GM23248 (cell line): ENCODE measurements around the gene AK8. TPM values are rescaled to one million over a fixed set of nuclear protein-coding genes. Genes with fewer than 3 reads are reported as not detected.

Experiments
- DNase-seq: peaks from one replicate; pipeline ENCODE4 v3.0.0-alpha.2; 2015
- H2AFZ ChIP-seq: fragments of 200-600 bp; sonication (generic); 2 replicates; pipeline ENCODE4 v1.6.1; 2016; ENCODE audit warnings: antibody characterized with exemption
- H3F3A ChIP-seq: fragments of 200-600 bp; sonication (generic); 2 replicates; pipeline ENCODE4 v1.6.1; 2016; ENCODE audit warnings: mild to moderate bottlenecking, antibody characterized with exemption, mixed run types; ENCODE audit not compliant: insufficient read depth
- H3K27ac ChIP-seq: fragments of 200-600 bp; sonication (generic); 2 replicates; pipeline ENCODE4 v1.5.1; 2016; ENCODE audit warnings: mild to moderate bottlenecking
- H3K27me3 ChIP-seq: fragments of 200-600 bp; sonication (generic); replicated peaks from 2 replicates; pipeline ENCODE4 v1.6.1; 2016; ENCODE audit warnings: mild to moderate bottlenecking; ENCODE audit not compliant: insufficient read depth
- H3K36me3 ChIP-seq: fragments of 200-600 bp; sonication (generic); 2 replicates; pipeline ENCODE4 v1.6.1; 2016; ENCODE audit warnings: low read depth, mild to moderate bottlenecking
- H3K4me1 ChIP-seq: fragments of 200-600 bp; sonication (generic); 2 replicates; pipeline ENCODE4 v1.6.1; 2016; ENCODE audit warnings: mild to moderate bottlenecking; ENCODE audit not compliant: insufficient read depth
- H3K4me2 ChIP-seq: fragments of 200-600 bp; sonication (generic); one replicate; pipeline ENCODE4 v1.6.1; 2016; ENCODE audit warnings: mild to moderate bottlenecking; ENCODE audit not compliant: unreplicated experiment
- H3K4me3 ChIP-seq: fragments of 200-600 bp; sonication (generic); 2 replicates; pipeline ENCODE4 v1.5.1; 2016; ENCODE audit warnings: mild to moderate bottlenecking
- H3K79me2 ChIP-seq: fragments of 200-600 bp; sonication (generic); 2 replicates; pipeline ENCODE4 v1.6.1; 2016; ENCODE audit warnings: mild to moderate bottlenecking; ENCODE audit not compliant: insufficient read depth
- H3K9ac ChIP-seq: fragments of 200-600 bp; sonication (generic); 2 replicates; pipeline ENCODE4 v1.6.1; 2016; ENCODE audit warnings: mild to moderate bottlenecking
- H3K9me2 ChIP-seq: fragments of 200-600 bp; sonication (generic); 2 replicates; pipeline ENCODE4 v1.6.1; 2016; ENCODE audit warnings: mixed run types, mild to moderate bottlenecking, moderate library complexity; ENCODE audit not compliant: insufficient read depth
- H3K9me3 ChIP-seq: fragments of 200-600 bp; sonication (generic); one replicate; pipeline ENCODE4 v1.6.1; 2017; ENCODE audit warnings: low read depth
- H4K20me1 ChIP-seq: fragments of 200-600 bp; sonication (generic); 2 replicates; pipeline ENCODE4 v1.6.0; 2016; ENCODE audit not compliant: insufficient read depth
- EZH2 ChIP-seq: fragments of 200-600 bp; sonication (generic); IDR thresholded peaks from 2 replicates; pipeline ENCODE4 v1.6.1; 2018; ENCODE audit warnings: antibody characterized with exemption, mild to moderate bottlenecking; ENCODE audit not compliant: insufficient read depth, poor library complexity, severe bottlenecking
- EZH2phosphoT487 ChIP-seq: fragments of 200-600 bp; sonication (generic); IDR thresholded peaks from 2 replicates; pipeline ENCODE4 v1.6.1; 2018; ENCODE audit warnings: antibody characterized with exemption, moderate library complexity, mild to moderate bottlenecking, low read depth; ENCODE audit not compliant: insufficient read depth
- WGBS, 2 experiments: methylation state at CpG; one replicate each; pipeline ENCODE4 v1.1.6; 2015 to 2017; ENCODE audit warnings: low lambda C conversion rate in 2 of 2, low coverage in 1 of 2; ENCODE audit errors: missing lambda C conversion rate in 2 of 2; 5-methylcytosine and 5-hydroxymethylcytosine counted together
- in situ Hi-C: fragments of 300-500 bp; cut with MboI; formaldehyde crosslinking; loops from 2 replicates; pipeline ENCODE4 v1.15.0; 2020
- polyA plus RNA-seq: library from polyadenylated mRNA; unstranded; fragments of >200 nt; fragmentation: Nextera tagmentation; extraction: Ambion mirVana; gene quantifications from 2 replicates; pipeline ENCODE4 v1.2.1, GENCODE V29; 2016
- total RNA-seq: library from RNA; depleted of rRNA; stranded (reverse); fragments of >200 nt; shearing (Covaris generic); gene quantifications from 2 replicates; pipeline ENCODE4 v1.2.3, GENCODE V29; 2014

AK8 gene
- total and polyA plus RNA-seq, 2 experiments from 2014 or later = 0.32 to 0.89 TPM

DNA sequence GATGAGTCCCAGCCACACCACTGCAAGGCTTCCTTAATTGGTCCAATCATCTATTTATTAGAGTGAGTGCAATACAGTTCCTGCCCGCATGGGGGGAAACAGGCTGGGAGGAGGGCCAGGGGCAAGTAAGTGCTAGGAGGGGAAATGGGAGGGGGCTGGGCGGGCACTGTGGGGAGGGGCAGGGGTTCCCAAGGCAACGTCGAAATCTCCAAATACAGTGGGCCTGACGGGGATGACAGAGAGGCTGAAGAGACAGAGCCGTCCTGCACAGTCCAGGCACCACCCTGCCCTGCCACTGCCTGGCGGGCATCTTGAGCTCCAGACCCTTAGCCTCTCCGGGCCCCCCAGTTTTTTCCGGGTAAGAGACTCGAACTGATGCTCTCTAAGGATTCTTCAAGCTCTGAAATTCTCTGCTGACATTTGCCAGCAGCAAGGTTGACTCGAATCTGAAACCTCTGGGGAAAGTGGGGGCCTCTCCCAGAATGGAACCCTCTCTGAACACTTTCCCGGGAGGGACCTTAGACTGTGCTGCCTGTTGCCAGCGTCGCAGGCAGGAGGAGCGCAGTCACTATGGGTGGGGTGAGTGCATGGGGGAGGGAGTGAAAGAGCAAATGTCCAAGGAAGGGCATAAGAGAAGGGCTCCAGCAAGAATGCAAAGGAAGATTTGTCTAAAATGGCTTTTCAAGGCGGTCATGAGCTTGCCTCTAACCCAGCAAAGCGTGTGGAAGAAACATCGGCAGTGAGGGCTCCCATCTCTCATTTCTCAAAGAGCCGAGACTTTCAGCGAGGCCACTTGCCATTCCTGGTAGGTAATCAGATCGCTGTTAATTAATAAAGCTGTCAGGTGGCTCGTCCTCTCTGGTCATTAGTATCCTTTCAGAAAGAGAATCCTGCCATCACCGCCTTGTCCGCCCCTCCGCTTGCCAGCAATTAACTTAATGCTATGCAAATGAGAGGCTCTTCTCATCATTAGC is 108.9 kb downstream of the AK8 start:
- TF ChIP-seq EZH2 = no peak
- TF ChIP-seq EZH2phosphoT487 = no peak
- DNase-seq = peak; percentile 70
- Histone ChIP-seq H3K4me1 (no peaks in the 10 kb centered on the region), H3K36me3 (no peaks in the 10 kb centered on the region), H3K9ac (peak overlapping the region; percentile 95), H3K9me2 (no peaks in the 10 kb centered on the region), H3K79me2 (no peaks in the 10 kb centered on the region), H2AFZ (peak overlapping the region; percentile 97), H3K27ac (peak overlapping the region; percentile 44), H4K20me1 (no peaks in the 10 kb centered on the region), H3F3A (no peaks in the 10 kb centered on the region), H3K4me2 (peak overlapping the region; percentile 98), H3K4me3 (peak overlapping the region; percentile 91), H3K9me3 (no peaks in the 10 kb centered on the region), H3K27me3 (0 out of 2 replicates have a peak, but pooled peaks cover 6% of the 10 kb centered on the region)
- in situ Hi-C loops = no loop called here
- WGBS, 2 experiments = 2 to 3% methylated on average over 22 to 25 of the region's 25 CpGs

DNA sequence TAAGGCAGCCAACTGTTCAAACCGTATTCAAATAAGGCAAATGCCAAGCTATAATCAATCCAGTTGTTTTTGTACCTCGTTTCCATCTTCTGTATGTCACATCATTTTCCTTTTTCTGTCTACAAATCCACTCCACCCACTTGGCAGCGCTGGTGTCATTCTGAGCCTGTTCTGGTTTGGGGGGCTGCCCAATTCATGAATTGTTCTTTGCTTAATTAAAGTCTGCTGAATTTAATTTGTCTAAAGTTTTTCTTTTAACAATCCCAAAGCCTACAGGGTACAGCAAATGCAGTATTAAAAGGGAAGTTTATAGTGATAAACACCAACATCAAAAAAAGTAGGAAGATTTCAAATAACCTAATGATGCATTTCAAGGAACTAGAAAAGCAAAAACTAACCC is 114.5 kb downstream of the AK8 start:
- no peaks in the 10 kb centered on the region for H3K9me2 ChIP-seq
- no peak overlapping the region for H2AFZ ChIP-seq
- no peaks in the 10 kb centered on the region for H3F3A ChIP-seq
- H3K4me3 ChIP-seq = no peak overlapping the region
- peaks cover 30% of the 10 kb centered on the region for H3K27me3 ChIP-seq
- H3K36me3 ChIP-seq = no peaks in the 10 kb centered on the region
- H3K79me2 ChIP-seq = no peaks in the 10 kb centered on the region
- no peaks in the 10 kb centered on the region for H3K4me1 ChIP-seq
- DNase-seq = no peak
- H3K9me3 ChIP-seq = no peaks in the 10 kb centered on the region
- in situ Hi-C loops = no loop called here
- TF ChIP-seq EZH2 = no peak
- H3K9ac ChIP-seq = no peak overlapping the region
- WGBS, 2 experiments = 32 to 37% methylated on average over 3 of the region's 3 CpGs
- no peaks in the 10 kb centered on the region for H4K20me1 ChIP-seq
- no peak overlapping the region for H3K27ac ChIP-seq
- no peak overlapping the region for H3K4me2 ChIP-seq

DNA sequence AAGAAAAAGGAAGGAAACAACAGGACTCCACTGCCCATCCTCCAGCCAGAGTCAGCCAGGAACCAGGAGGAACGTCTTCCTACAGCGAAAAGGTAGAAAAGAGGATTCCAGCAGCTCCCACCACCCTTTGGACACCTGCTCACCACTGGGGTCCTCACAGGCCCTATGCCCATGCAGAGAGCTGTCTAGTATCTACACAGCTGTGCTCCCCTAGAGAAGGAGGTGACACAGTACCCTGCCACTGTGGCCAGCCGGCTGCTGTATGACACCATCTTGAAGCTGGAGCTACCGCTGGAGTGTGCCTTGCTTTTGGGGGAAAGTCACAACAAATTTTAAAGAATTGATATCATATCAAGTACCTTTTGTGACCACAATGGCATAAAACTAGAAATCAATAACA is 115.2 kb downstream of the AK8 start:
- no peaks in the 10 kb centered on the region for H4K20me1 ChIP-seq
- H3K4me1 ChIP-seq = no peaks in the 10 kb centered on the region
- H3K9ac ChIP-seq = no peak overlapping the region
- no peak overlapping the region for H2AFZ ChIP-seq
- H3K9me2 ChIP-seq = no peaks in the 10 kb centered on the region
- no peak for TF ChIP-seq EZH2phosphoT487
- TF ChIP-seq EZH2 = no peak
- no peak overlapping the region for H3K4me2 ChIP-seq
- no peaks in the 10 kb centered on the region for H3F3A ChIP-seq
- no peak for DNase-seq
- no peak overlapping the region for H3K27ac ChIP-seq
- H3K36me3 ChIP-seq = no peaks in the 10 kb centered on the region
- peaks cover 30% of the 10 kb centered on the region for H3K27me3 ChIP-seq
- no peak overlapping the region for H3K4me3 ChIP-seq
- 76 to 82% methylated on average over 4 of the region's 4 CpGs for WGBS, 2 experiments
- H3K79me2 ChIP-seq = no peaks in the 10 kb centered on the region
- H3K9me3 ChIP-seq = no peaks in the 10 kb centered on the region
- in situ Hi-C loops = no loop called here

DNA sequence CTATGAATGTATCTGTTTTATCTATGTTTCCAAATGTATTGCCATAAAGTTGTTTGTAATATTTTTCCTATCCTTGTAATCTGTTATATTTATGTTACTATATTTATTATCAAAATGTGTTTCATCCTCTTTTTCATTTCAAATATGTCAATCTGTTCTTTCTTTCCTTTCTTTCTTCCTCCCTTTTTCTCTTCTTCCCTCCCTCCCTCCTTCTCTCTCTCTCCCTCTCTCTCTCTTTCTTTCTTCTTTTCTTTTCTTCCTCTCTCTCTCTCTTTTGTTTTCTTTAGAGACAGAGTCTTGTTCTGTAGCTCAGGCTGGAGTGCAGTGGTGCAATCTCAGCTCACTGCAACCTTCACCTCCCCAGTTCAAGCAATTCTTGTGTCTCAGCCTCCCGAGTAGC is 116.5 kb downstream of the AK8 start:
- H3K27ac ChIP-seq = no peak overlapping the region
- H3K9me2 ChIP-seq = no peaks in the 10 kb centered on the region
- no peaks in the 10 kb centered on the region for H3K36me3 ChIP-seq
- no peaks in the 10 kb centered on the region for H3K9me3 ChIP-seq
- no peak overlapping the region for H3K9ac ChIP-seq
- H3K79me2 ChIP-seq = no peaks in the 10 kb centered on the region
- H3K4me3 ChIP-seq = no peak overlapping the region
- H4K20me1 ChIP-seq = no peaks in the 10 kb centered on the region
- in situ Hi-C loops = no loop called here
- no peaks in the 10 kb centered on the region for H3F3A ChIP-seq
- H3K27me3 ChIP-seq = peaks cover 43% of the 10 kb centered on the region
- DNase-seq = no peak
- WGBS, 2 experiments = 60 to 61% methylated on average over 1 of the region's 1 CpG
- no peak overlapping the region for H3K4me2 ChIP-seq
- no peak for TF ChIP-seq EZH2phosphoT487
- TF ChIP-seq EZH2 = no peak
- H2AFZ ChIP-seq = no peak overlapping the region
- no peaks in the 10 kb centered on the region for H3K4me1 ChIP-seq
